Common myeloid progenitor, CD34-positive (primary cell): Measurements from ENCODE around the gene EEFSEC.

Experiments used
- CTCF ChIA-PET: fragments of 350-600 bp; sonication (Branson Sonifier 250); formaldehyde crosslinking; loops from one replicate; lab custom pipeline; 2021; ENCODE audit warnings: antibody characterized with exemption; lab: Charles Lee
- POLR2A ChIA-PET: fragments of 350-600 bp; sonication (Branson Sonifier 250); formaldehyde crosslinking; loops from one replicate; lab custom pipeline; 2021; ENCODE audit warnings: antibody characterized with exemption; lab: Charles Lee
- DNase-seq, 3 donors: peaks; one replicate each; pipeline versions ENCODE4 v3.0.0 to v3.0.0-alpha.2; 2013
- H3K27ac ChIP-seq, 2 experiments: 1 replicate in 1 of 2; 2 replicates in 1 of 2; pipeline ENCODE4 v1.7.0; 2013; ENCODE audit warnings: inconsistent platforms in 2 of 2, low read length in 2 of 2, mild to moderate bottlenecking in 2 of 2, low read depth in 1 of 2, moderate library complexity in 1 of 2; ENCODE audit not compliant: severe bottlenecking in 2 of 2, insufficient read depth in 1 of 2, poor library complexity in 1 of 2
- H3K27me3 ChIP-seq, 5 experiments: replicated peaks in 2 of 5; 1 replicate in 3 of 5; 2 replicates in 2 of 5; pipeline versions ENCODE4 v1.6.1 to v1.7.0; 2013; ENCODE audit warnings: low read length in 4 of 5, mild to moderate bottlenecking in 2 of 5, moderate library complexity in 2 of 5, inconsistent platforms in 1 of 5; ENCODE audit not compliant: insufficient read depth in 5 of 5, control insufficient read depth in 4 of 5
- H3K36me3 ChIP-seq, 4 experiments: 1 replicate in 2 of 4; 2 replicates in 2 of 4; pipeline versions ENCODE4 v1.6.1 to v1.7.0; 2013; ENCODE audit warnings: low read length in 3 of 4, control low read depth in 1 of 4, mild to moderate bottlenecking in 1 of 4; ENCODE audit not compliant: control insufficient read depth in 4 of 4, insufficient read depth in 4 of 4
- H3K4me1 ChIP-seq, 4 experiments: 1 replicate in 3 of 4; 2 replicates in 1 of 4; pipeline versions ENCODE4 v1.6.1 to v1.7.1; 2013; ENCODE audit warnings: low read length in 3 of 4, mild to moderate bottlenecking in 3 of 4, control low read depth in 1 of 4, inconsistent platforms in 1 of 4, moderate library complexity in 1 of 4; ENCODE audit not compliant: control insufficient read depth in 4 of 4, insufficient read depth in 4 of 4; ENCODE audit errors: control extremely low read depth in 1 of 4
- H3K4me3 ChIP-seq, 7 experiments: 1 replicate in 4 of 7; 2 replicates in 3 of 7; pipeline versions ENCODE4 v1.5.1 to v1.7.0; 2013; ENCODE audit warnings: mild to moderate bottlenecking in 7 of 7, low read length in 6 of 7, moderate library complexity in 6 of 7, inconsistent platforms in 2 of 7, low read depth in 2 of 7, control low read depth in 1 of 7; ENCODE audit not compliant: insufficient read depth in 4 of 7, control insufficient read depth in 1 of 7; ENCODE audit errors: extremely low read depth in 1 of 7
- H3K9me3 ChIP-seq, 5 experiments: 1 replicate in 4 of 5; 2 replicates in 1 of 5; pipeline versions ENCODE4 v1.6.1 to v1.7.1; 2013; ENCODE audit warnings: low read length in 4 of 5, mild to moderate bottlenecking in 2 of 5, inconsistent platforms in 1 of 5, low read depth in 1 of 5, moderate library complexity in 1 of 5; ENCODE audit not compliant: control insufficient read depth in 4 of 5, insufficient read depth in 2 of 5; ENCODE audit errors: control extremely low read depth in 1 of 5
- WGBS: methylation state at CpG from one replicate; pipeline ENCODE4 v1.1.5; 2013; ENCODE audit not compliant: insufficient coverage; 5-methylcytosine and 5-hydroxymethylcytosine counted together

EEFSEC gene

GRCh38 chr3:128442949-128443348 is 289.7 kb downstream of the EEFSEC start:
- Histone ChIP-seq H3K36me3 (no peaks in the 10 kb centered on the region), H3K27me3 (peaks cover 0 to 12% (median 0%) of the 10 kb centered on the region in 5 experiments), H3K27ac (no peak overlapping the region), H3K4me1 (peaks cover 0 to 3% (median 0%) of the 10 kb centered on the region in 4 experiments), H3K4me3 (no peak overlapping the region), H3K9me3 (no peaks in the 10 kb centered on the region)
- ChIA-PET CTCF (interaction anchor here (1.1 to 1.9 kb wide), 2 partner anchors 10 to 39 kb away, joined by 3 to 5 read pairs; no protein-coding TSS in a partner anchor), POLR2A (no interaction called here)
- no peak for DNase-seq
- 97% methylated on average over 5 of the region's 6 CpGs for WGBS

GRCh38 chr3:128443771-128444170 is 290.5 kb downstream of the EEFSEC start:
- ChIA-PET CTCF (no interaction called here), POLR2A (interaction anchor here (0.7 kb wide), 1 partner anchor 171 kb away, joined by 3 read pairs; no protein-coding TSS in a partner anchor)
- H3K36me3 ChIP-seq, result no peaks in the 10 kb centered on the region
- H3K27ac ChIP-seq, result no peak overlapping the region
- H3K9me3 ChIP-seq, result no peaks in the 10 kb centered on the region
- DNase-seq, result no peak
- peaks cover 0 to 8% (median 5%) of the 10 kb centered on the region in 4 experiments for H3K4me1 ChIP-seq
- peaks cover 0 to 12% (median 0%) of the 10 kb centered on the region in 5 experiments for H3K27me3 ChIP-seq
- H3K4me3 ChIP-seq, result no peak overlapping the region
- WGBS, result 90% methylated on average over 3 of the region's 3 CpGs

GRCh38 chr3:128445357-128445756 is 292.1 kb downstream of the EEFSEC start:
- Histone ChIP-seq H3K9me3 (no peaks in the 10 kb centered on the region), H3K4me3 (no peak overlapping the region), H3K4me1 (peaks cover 0 to 9% (median 5%) of the 10 kb centered on the region in 4 experiments), H3K36me3 (no peaks in the 10 kb centered on the region), H3K27me3 (peaks cover 0 to 11% (median 0%) of the 10 kb centered on the region in 5 experiments), H3K27ac (no peak overlapping the region)
- DNase-seq, result no peak
- no CpG with 5 or more reads among the region's 1 CpG for WGBS
- POLR2A ChIA-PET, result no interaction called here
- CTCF ChIA-PET, result no interaction called here

- ChIA-PET CTCF (interaction anchor here (1.2 to 1.3 kb wide), 2 partner anchors 8 to 12 kb away, joined by 4 read pairs; no protein-coding TSS in a partner anchor), POLR2A (no interaction called here)
- Histone ChIP-seq H3K4me3 (no peak overlapping the region), H3K9me3 (no peaks in the 10 kb centered on the region), H3K36me3 (no peaks in the 10 kb centered on the region), H3K4me1 (peaks cover 0 to 9% (median 5%) of the 10 kb centered on the region in 4 experiments), H3K27ac (no peak overlapping the region), H3K27me3 (peaks cover 0 to 10% (median 3%) of the 10 kb centered on the region in 5 experiments)
- no CpG with 5 or more reads among the region's 1 CpG for WGBS
- DNase-seq, result no peak
Measured at GRCh38 chr3:128446821-128447220, 293.5 kb downstream of the EEFSEC start.

- ChIA-PET CTCF (interaction anchor here (0.9 to 2.1 kb wide), 2 partner anchors 13 to 16 kb away, joined by 3 to 6 read pairs; no protein-coding TSS in a partner anchor), POLR2A (no interaction called here)
- H3K36me3 ChIP-seq, result no peaks in the 10 kb centered on the region
- no peaks in the 10 kb centered on the region for H3K9me3 ChIP-seq
- peaks cover 0 to 15% (median 3%) of the 10 kb centered on the region in 5 experiments for H3K27me3 ChIP-seq
- H3K27ac ChIP-seq, result no peak overlapping the region
- no peak overlapping the region for H3K4me3 ChIP-seq
- DNase-seq, result peak in 1 of 3 donors; percentile 36
- peaks cover 0 to 9% (median 6%) of the 10 kb centered on the region in 4 experiments for H3K4me1 ChIP-seq
- WGBS, result 100% methylated on average over 2 of the region's 3 CpGs
Measured at GRCh38 chr3:128447561-128448013, 294.3 kb downstream of the EEFSEC start.

- H3K4me1 ChIP-seq, result peaks cover 0 to 15% (median 14%) of the 10 kb centered on the region in 4 experiments
- peaks cover 0 to 15% (median 3%) of the 10 kb centered on the region in 5 experiments for H3K27me3 ChIP-seq
- ChIA-PET POLR2A (interaction anchor here (1.6 kb wide), 1 partner anchor 34 kb away, joined by 3 read pairs; no protein-coding TSS in a partner anchor), CTCF (interaction anchor here (1.5 to 2.1 kb wide), 2 partner anchors 13 to 22 kb away, joined by 5 to 6 read pairs; no protein-coding TSS in a partner anchor)
- no peaks in the 10 kb centered on the region for H3K9me3 ChIP-seq
- DNase-seq, result peak in 2 of 3 donors; percentile 45 to 55
- no peak overlapping the region for H3K4me3 ChIP-seq
- H3K36me3 ChIP-seq, result no peaks in the 10 kb centered on the region
- H3K27ac ChIP-seq, result no peak overlapping the region
- 50% methylated on average over 6 of the region's 6 CpGs for WGBS
Measured at GRCh38 chr3:128448491-128448890, 295.2 kb downstream of the EEFSEC start.

GRCh38 chr3:128449111-128449638 is 295.9 kb downstream of the EEFSEC start:
- peak in 1 of 3 donors; percentile 32 for DNase-seq
- Histone ChIP-seq H3K27ac (no peak overlapping the region), H3K4me3 (no peak overlapping the region), H3K9me3 (no peaks in the 10 kb centered on the region), H3K4me1 (peaks cover 0 to 22% (median 16%) of the 10 kb centered on the region in 4 experiments), H3K27me3 (peaks cover 0 to 12% (median 3%) of the 10 kb centered on the region in 5 experiments), H3K36me3 (no peaks in the 10 kb centered on the region)
- CTCF ChIA-PET, result interaction anchor here (1.2 to 2.1 kb wide), 3 partner anchors 11 to 23 kb away, joined by 5 to 6 read pairs (median 5); no protein-coding TSS in a partner anchor
- WGBS, result 93% methylated on average over 6 of the region's 6 CpGs
- POLR2A ChIA-PET, result interaction anchor here (1.6 kb wide), 1 partner anchor 33 kb away, joined by 3 read pairs; no protein-coding TSS in a partner anchor
